ENCODE results near the gene ZNF730. TPM values are rescaled to one million over a fixed set of nuclear protein-coding genes. Genes with fewer than 3 reads are reported as not detected.

The ZNF730 gene
- polyA plus RNA-seq, 5 donors = 6.5 to 15.7 (median 10.0) TPM

Other genes with a start within 250 kb of the ZNF730 start
- under 1 TPM; 0.06 to 0.27 (median 0.14) TPM for gene ZNF728, start 113.8 kb upstream of the ZNF730 start, polyA plus RNA-seq (ENCODE audit: insufficient read depth in 1 of 5, insufficient read length in 5 of 5, low replicate concordance in 1 of 5)
- gene ZNF724, start 133.4 kb downstream of the ZNF730 start, polyA plus RNA-seq (ENCODE audit: insufficient read depth in 1 of 5, insufficient read length in 5 of 5, low replicate concordance in 1 of 5) = 1 to 10 TPM; 2.4 to 6.9 (median 5.4) TPM